GM12878 (cell line): ENCODE data around the gene TCERG1L. TPM values are rescaled to one million over a fixed set of nuclear protein-coding genes. Genes with fewer than 3 reads are reported as not detected.

ENCODE experiments used
- CEBPB ChIP-seq, 2 experiments: fragments of 150-350 bp in 1 of 2; IDR thresholded peaks; 2 replicates each; pipeline ENCODE4 v1.6.1; 2012 to 2014; ENCODE audit warnings: low read depth in 2 of 2, low read length in 2 of 2, borderline replicate concordance in 1 of 2, inconsistent platforms in 1 of 2
- CHD1 ChIP-seq: IDR thresholded peaks from 2 replicates; pipeline ENCODE4 v1.6.1; 2012; ENCODE audit warnings: low read depth, low read length, improper control_type of control experiment
- CUX1 ChIP-seq: IDR thresholded peaks from 2 replicates; pipeline ENCODE4 v1.6.1; 2012; ENCODE audit warnings: improper control_type of control experiment, low read depth, low read length; ENCODE audit not compliant: insufficient replicate concordance
- E2F4 ChIP-seq: IDR thresholded peaks from 2 replicates; pipeline ENCODE4 v1.6.1; 2012; ENCODE audit warnings: low read depth, low read length, improper control_type of control experiment
- ELK1 ChIP-seq: IDR thresholded peaks from 2 replicates; pipeline ENCODE4 v1.6.1; 2012; ENCODE audit warnings: low read depth, low read length, improper control_type of control experiment
- HDGF ChIP-seq: fragments of 450-650 bp; IDR thresholded peaks from 2 replicates; pipeline ENCODE4 v1.6.1; 2016; ENCODE audit warnings: antibody characterized with exemption
- IRF4 ChIP-seq: IDR thresholded peaks from 2 replicates; pipeline ENCODE4 v1.6.1; 2011; ENCODE audit warnings: low read depth, low read length
- NBN ChIP-seq: fragments of 450-650 bp; IDR thresholded peaks from 2 replicates; pipeline ENCODE4 v1.6.1; 2016
- RB1 ChIP-seq: fragments of 450-650 bp; formaldehyde crosslinking; IDR thresholded peaks from 2 replicates; pipeline ENCODE4 v1.6.1; 2017; ENCODE audit warnings: mild to moderate bottlenecking, borderline replicate concordance
- RBBP5 ChIP-seq: fragments of 200-600 bp; sonication (generic); conservative IDR thresholded peaks from 2 replicates; pipeline ENCODE4 v1.6.1; 2016
- TBL1XR1 ChIP-seq: IDR thresholded peaks from 2 replicates; pipeline ENCODE4 v1.6.1; 2012; ENCODE audit warnings: low read depth, low read length, improper control_type of control experiment
- polyA plus RNA-seq, 11 experiments: library from polyadenylated mRNA; depleted of rRNA in 4 of 11; unstranded in 6 of 11; stranded (reverse) in 5 of 11; fragments of >200 nt; fragmentation: Nextera tagmentation in 4 of 11; fragmentation: Illumina TruSeq in 1 of 11; extraction: Ambion mirVana in 4 of 11; extraction: Trizol in 1 of 11; gene quantifications; 1 replicate in 1 of 11; 2 replicates in 10 of 11; pipeline versions ENCODE4 v1.2.1 to v1.2.3, GENCODE V29; 2011 to 2016; ENCODE audit warnings: inconsistent platforms in 2 of 11, missing spikeins in 2 of 11, low read depth in 1 of 11
- total RNA-seq, 4 experiments: library from RNA; depleted of rRNA in 3 of 4; stranded (reverse); fragments of >200 nt in 3 of 4; fragmentation: Illumina TruSeq in 1 of 4; extraction: Trizol in 1 of 4; gene quantifications; 2 replicates each; pipeline versions ENCODE4 v1.2.1 to v1.2.3, GENCODE V29; 2013 to 2021

Gene TCERG1L
- total and polyA plus RNA-seq, 10 of the 15 experiments (the other 5 are each of a cell fraction or from before 2014, with no cell fraction given) = not detected

GRCh38 chr10:131213741-131214505, 97.6 kb downstream of the TCERG1L start (continued):
- no peak for TF ChIP-seq CUX1
- no peak for TF ChIP-seq HDGF
- TF ChIP-seq CHD1 = no peak
- no peak for TF ChIP-seq CEBPB (IDR thresholded peaks at IDR 0.05; ENCODE audit: borderline replicate concordance in 1 of 2, low read depth in 2 of 2, low read length in 2 of 2)
- no peak for TF ChIP-seq IRF4
- TF ChIP-seq RBBP5 = no peak
- TF ChIP-seq E2F4 = no peak
- TF ChIP-seq NBN = no peak
- TF ChIP-seq ELK1 = no peak
- no peak for TF ChIP-seq TBL1XR1
- TF ChIP-seq RB1 = no peak
